GM18519 (cell line): ENCODE data around the gene GFOD1.
"Not testable (repeated sequence)": the region's sequence is repeated elsewhere in the genome, so short reads cannot be mapped to it uniquely, and the experiment has no call there.

ENCODE experiments used
- ATAC-seq: cut with Tn5 transposase; IDR thresholded peaks from one replicate; pipeline ENCODE4 v1.9.1; 2021; ENCODE audit warnings: mild to moderate bottlenecking, moderate library complexity; ENCODE audit not compliant: unreplicated experiment, low FRiP score

GFOD1 gene

DNA sequence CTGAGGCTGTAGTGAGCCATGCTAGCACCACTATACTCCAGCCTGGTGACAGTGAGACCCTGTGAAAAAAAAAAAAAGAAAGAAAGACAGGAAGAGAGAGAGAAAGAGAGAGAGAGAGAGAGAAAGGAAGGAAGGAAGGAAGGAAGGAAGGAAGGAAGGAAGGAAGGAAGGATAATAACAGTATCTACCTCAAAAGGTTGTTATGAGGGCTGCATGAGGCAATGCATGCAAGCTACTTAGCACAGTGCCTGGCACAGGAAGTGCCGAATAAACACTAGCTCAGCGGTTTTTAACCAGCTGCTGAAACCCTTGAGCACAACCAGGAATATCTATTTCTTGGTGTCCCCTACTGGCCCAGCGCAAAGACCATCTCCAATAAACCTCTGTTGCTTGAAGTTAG is 96.7 kb downstream of the GFOD1 start:
- ATAC-seq: no peak

DNA sequence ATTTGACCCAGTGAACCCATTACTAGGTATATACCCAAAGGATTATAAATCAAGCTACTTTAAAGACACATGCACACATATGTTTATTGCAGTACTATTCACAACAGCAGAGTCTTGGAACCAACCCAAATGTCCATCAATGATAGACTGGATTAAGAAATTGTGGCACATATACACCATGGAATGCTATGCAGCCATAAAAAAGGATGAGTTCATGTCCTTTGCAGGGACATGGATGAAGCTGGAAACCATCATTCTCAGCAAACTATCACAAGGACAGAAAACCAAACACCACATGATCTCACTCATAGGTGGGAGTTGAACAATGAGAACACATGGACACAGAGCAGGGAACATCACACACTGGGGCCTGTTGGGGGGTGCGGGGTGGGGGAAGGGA is 98.2 kb downstream of the GFOD1 start:
- ATAC-seq: not testable (repeated sequence)

DNA sequence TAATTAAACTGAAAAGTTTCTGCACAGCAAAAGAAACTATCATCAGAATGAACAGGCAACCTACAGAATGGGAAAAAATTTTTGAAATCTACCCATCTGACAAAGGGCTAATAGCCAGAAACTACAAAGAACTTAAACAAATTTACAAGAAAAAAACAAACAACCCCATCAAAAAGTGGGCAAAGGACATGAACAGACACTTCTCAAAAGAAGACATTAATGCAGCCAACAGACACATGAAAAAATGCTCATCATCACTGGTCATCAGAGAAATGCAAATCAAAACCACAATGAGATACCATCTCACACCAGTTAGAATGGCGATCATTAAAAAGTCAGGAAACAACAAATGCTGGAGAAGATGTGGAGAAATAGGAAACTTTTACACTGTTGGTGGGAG is 98.6 kb downstream of the GFOD1 start:
- not testable (repeated sequence) for ATAC-seq

DNA sequence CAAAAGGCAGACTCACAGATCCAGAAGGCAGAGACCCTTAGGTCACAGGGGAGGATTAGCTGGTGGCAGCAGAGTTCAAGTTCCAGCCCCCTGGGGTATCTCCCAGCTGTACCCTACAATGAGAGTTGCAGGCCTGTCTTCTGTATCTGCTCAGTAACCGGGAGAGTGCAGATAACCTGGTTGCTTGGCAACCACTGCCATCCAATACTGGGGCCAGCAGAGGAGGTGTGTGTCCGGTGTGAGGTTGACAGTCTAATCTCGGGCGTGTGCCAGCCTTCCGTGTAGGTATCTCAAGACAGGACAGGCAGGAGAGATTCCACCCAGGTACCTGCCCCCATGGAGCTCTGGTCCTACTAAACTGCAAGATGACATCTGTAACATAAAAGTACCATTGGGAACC is 102.4 kb downstream of the GFOD1 start:
- ATAC-seq: no peak

DNA sequence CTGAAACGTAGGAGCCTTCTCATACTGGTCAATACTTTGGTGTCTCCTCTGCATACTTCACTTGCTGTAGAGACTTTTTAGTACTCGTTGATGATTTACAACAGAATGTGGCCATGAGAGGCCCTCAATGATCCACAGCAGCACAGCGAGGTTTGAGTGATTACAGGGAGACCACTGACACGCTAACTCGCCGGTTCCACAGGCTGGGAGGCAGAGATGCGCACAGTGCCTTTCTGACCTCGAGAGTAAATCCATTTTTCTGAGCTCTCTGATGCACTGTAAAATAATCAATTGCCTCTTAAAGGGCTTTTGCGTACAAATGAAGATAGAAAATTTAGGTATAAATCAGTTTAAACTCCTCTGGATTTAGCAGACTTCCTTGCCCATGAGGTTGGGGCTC is 102.9 kb downstream of the GFOD1 start:
- no peak for ATAC-seq

DNA sequence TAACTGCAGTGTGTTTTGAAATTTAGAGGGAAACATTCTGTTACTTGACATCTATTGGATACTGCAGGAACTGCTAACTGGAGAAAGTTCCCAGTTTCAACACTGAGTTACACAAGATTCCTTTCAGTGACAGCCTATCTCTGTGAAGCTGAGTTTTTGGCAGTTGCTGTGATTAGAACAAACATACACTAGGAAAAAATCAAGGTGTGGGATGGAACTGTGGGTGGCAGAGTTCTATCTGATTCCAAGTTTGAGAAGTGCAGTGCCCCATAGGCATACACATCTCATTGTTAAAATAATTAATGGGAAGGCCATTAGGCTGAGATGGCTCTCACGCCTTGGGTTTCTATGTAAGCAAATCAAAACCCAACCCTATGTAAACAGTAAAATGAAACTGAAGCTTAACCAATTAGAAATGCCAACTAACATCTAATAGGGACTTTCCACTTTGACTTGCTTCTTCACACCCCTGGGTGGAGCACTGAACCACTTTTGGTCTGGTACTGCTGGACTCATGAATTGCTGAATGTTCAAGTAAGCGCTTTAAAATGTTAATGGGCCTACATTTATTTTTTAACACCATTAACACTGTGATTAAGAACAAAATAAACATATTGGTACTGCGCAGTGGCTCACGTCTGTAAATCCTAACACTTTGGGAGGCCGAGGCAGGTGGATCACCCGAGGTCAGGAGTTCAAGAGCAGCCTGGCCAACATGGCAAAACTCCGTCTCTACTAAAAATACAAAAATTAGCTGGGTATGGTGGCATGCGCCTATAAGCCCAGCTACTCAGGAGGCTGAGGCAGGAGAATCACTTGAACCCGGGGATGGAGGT is 103.9 kb downstream of the GFOD1 start:
- ATAC-seq: peak; percentile 88

DNA sequence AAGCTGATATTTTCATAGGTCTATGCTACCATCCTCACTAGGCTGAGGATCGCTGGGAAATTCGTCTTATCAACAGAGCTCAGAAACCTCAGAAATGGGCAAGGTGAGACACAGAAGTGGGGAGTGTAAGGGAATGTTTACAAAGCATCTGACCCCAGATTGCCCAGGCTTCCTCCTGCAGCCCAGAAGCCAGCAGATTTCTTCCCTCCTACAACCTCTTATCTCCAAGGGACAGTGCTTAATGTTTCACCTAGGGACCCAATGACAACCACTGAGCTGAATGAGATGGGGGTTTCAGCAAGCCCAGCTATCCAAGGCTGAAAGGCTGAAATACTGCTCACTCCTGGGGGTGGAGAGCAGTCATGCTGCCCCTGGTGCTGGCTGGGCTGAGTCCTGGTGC is 106.6 kb downstream of the GFOD1 start:
- ATAC-seq: no peak

DNA sequence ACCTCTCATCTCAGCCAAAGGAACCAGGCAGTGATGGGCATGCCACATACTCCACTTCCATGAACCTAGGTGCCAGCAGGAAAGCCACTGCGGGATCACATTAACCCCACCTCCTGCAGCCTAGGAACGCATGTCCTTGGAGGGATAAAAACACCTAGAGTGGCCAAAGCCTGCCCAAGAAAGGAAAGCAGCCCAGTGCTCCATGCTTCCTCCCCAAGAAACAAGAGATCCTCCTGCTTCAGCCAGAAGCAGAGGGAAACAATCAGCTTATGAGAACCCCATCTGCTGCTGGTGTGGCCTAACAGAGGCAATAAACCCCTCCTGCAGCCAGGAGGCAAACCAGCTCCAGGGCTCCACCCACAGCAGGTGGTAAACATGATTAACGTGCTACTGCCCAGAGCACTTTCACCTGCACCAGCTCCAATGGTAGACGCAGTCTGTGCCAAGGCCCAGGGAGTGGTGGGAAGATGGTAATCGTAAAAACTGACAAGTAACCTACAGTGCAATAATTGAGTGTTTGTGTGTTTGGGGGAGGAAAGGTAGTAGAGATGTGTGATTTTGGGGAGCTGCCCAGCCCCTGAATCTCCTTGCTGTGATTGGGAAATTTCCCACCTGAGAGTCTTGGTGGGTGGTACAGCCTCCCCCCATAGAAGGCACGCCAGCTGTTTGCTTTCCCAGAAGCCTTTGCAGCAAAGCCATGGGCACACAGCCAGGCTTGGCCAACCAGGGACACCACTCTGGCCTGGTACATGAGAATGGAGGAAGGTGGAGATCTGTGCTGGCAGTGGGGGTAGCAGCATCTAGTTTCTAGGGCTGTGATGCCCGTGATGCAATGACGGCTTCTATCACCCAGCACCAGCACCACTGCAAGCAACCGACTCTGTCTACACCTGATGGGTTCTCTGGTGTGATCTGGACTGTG is 108.5 kb downstream of the GFOD1 start:
- no peak for ATAC-seq

DNA sequence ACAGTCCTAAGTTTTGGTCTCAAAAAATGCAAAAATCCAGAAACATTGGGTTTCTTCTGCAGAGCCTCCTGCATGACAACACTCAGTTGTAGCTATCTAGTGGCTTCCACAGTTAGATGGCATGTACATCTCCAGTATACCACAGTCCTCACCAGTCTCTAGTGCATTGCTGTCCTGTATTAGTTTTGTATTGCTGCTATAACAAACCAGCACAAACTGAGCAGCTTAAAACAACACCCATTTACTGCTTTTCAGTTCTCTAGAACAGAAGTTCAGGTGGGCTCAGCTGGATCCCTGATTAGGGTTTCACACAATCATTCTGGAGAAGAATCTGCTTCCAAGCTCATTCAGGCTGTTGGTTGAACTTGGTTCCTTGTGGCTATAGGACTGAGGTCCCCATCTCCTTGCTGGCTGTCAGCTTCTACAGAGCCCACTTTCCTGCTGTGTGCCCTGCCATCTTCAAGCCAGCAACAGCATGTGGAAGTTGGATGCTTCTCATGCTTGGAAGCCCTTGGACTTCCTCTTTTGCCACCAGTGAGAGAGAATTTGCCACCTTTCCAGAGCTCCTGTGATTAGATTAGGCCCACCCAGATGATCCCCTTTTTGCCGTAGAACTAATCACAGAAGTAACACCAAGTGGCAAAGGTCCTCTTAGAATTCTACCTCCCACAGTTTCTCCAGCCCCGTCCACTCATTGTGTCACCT is 110.2 kb downstream of the GFOD1 start:
- no peak for ATAC-seq

DNA sequence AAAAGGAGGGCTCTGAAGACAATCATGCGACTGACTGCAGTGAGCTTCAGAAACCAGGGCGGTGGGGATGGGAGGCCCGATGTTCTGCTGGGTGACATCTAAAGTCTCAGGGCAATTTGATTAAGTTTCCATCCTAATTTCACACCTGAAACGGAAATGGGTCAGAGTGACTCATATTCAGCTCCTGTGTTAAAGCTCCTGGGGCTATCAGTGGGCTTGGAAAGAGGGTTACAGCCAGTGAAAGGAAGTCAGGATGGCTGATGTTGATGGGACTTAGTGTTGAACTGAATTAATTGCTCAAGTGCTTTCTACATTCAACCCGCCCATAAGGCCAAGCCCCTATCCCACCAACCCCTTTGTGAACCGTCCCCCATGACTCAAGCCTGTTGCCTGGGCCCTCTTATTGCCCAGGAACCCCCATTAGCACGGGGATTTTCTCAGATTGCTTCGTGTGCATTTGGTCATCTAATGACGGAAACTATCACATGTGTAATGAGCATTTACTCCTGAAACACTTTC is 112.0 kb downstream of the GFOD1 start:
- no peak for ATAC-seq

DNA sequence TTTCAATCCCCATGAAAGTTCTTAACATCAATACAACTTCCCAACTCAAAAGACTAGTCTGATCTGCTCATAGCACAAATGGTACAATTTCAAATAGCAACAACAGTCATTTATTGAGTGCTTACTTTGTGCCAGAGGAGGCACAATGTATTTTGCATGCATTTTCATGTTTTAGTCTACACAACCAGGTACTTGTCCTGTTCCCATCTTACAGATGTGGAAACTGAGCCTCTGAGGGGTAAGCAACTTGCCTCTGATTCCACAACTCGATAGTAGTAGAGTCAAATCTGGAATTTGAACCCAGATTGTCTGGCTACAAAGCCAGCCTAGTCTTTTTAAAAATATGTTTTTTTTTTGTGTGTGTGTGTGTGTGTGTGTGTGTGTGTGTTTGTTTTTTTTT is 113.5 kb downstream of the GFOD1 start:
- ATAC-seq: no peak

DNA sequence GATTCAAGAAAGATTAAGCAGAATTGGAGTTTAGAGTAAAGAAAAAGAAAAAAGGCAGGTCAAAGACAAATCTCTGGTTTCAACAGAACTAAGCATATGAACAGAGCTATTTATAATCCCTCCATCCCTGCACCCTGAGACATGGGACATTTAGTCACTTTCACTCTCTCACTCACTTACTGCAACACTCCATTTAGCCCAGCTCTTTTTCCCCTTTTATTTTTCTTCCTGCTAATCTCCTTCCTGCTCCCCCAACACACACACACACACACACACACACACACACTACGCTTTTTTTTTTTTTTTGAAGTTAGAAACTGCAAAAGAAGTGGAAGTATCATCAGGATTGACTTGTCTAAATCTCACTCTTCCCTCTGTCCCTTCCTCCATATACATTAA is 113.9 kb downstream of the GFOD1 start:
- ATAC-seq: no peak

DNA sequence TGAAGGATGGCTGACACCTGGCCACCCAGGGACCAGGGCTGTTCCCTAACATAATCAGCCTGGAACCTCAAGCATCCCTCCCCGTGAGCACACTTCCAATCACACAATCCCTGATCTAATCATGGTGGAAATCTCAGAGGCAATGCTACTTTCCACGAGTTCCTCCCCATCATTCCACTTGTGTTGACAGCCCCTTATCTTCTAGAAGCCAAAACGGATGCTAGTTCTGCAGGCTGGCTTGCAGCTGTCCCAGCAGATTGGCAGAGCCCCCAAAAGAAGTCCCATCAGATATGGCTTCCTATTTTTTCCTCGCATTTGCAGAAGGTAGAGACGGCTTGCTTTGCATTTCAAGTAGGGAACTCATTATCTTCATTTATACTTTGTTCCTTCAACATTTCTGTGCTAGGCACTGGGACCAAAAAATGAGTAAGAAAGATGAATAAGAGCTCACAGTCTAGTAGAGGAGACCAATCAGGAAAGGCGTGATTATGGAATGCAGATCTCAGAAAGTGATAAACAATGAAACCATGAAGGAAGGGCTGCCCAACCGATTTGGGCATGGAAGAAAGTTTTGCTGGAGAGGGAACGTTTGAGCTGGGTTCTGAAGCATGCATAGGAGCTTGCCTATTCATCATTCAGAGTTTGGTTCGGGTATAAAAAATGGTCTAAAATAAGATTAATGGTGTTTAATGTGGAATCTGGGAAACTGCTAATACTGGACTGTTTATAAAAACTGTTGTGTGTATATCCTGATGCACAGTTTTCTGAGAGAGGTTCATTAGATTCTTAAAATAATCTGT is 114.5 kb downstream of the GFOD1 start:
- ATAC-seq: no peak

DNA sequence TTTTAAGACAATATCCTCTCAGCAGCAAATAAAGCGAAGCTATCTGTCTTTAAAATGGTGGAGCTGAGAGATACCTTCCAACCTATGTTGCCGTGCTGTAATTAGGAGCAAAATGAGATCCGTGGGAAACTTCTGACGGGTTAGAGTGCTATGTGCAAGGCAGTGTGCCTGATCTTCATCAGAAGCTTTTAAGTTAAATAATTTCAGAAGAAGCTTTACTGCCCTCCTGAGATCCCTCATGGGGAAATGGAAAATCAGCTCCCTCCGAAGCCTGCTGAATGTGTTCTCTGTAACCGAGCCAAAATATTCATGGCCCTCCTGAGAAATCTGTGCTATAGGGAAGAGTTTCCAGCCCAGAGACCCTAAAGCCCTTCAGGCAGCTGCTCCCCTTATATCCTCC is 115.3 kb downstream of the GFOD1 start:
- ATAC-seq: no peak

DNA sequence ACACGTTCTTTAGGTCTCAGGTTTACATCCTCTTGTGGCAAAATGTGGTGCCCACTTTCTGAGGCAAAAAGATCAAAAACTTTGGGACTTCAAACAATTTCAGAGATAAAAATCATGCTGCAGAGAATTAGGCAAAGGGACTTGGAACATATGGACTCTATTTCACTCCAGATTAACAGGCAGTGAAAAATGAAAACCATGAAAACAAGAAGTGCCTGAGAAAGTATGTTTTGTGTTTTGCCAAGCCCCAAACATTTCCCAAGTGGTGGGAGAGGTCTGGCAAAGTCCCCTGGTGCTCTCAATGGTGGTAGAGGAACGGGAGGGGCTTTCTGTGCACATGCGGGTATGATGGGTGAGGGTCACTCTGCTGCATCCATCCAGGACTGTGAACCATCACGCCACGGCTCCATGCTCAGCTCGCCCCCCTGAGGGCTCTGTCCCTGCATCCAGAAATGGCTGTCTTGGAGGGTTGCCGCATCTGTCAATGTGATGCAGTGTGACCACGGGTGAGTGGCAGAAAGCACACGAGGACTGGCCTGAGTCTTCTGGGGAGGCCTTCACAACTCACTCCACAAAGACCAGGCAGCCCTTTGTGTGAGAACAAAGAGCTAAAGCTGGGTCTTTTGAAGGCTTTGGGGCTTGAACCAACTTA is 115.9 kb downstream of the GFOD1 start:
- no peak for ATAC-seq

DNA sequence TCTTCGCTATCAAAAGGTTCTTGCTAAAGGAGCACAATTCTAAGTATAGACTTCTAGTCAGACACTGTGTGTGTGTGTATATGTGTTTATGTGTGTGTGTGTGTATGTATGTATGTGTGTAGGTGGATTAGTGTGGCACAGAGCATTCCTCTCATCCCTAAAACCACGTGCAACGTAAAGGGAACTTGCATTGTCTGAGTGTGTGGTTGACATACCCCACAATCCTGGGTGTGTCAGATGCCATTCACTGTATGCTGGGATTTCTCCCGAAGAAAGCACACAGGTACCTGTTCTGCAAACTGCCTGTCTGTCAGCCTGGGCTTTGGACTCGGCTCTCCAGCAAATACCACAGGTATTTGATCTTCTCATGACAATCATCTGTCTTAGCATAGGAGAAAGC is 116.8 kb downstream of the GFOD1 start:
- no peak for ATAC-seq

DNA sequence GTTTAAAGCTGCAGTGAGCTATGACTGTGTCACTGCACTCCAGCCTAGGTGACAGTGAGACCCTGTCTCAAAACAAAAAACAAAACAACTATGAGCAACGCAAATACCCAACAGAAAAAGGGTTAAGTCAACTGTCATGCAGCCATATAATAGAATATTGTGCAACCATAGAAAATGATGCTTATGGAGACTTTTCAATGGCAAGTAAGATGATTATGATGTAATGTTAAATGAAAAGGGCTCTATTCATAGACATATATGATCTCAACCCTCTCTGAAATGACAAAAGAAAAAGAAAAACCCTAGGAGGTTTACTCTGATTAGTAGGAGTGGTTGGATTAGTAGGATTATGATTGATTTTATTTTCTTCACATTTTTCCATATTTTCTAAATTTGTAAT is 117.8 kb downstream of the GFOD1 start:
- no peak for ATAC-seq

DNA sequence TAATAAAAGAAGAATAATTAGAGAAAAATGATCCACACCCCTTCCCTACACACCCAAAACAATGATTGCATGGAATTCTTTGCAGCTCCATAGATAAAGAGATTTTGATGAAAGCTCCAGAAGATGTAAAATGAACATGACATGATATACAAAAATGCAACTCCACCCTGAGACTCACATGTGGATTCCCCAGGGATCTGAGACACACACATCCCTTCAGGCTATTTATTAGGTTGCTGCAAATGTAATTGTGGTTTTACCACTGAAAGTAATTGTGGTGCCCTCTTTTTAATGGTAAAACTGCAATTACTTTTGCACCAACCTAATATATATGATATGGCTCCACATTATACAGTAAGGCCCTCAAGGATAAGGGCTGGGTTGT is 118.7 kb downstream of the GFOD1 start:
- ATAC-seq: no peak

DNA sequence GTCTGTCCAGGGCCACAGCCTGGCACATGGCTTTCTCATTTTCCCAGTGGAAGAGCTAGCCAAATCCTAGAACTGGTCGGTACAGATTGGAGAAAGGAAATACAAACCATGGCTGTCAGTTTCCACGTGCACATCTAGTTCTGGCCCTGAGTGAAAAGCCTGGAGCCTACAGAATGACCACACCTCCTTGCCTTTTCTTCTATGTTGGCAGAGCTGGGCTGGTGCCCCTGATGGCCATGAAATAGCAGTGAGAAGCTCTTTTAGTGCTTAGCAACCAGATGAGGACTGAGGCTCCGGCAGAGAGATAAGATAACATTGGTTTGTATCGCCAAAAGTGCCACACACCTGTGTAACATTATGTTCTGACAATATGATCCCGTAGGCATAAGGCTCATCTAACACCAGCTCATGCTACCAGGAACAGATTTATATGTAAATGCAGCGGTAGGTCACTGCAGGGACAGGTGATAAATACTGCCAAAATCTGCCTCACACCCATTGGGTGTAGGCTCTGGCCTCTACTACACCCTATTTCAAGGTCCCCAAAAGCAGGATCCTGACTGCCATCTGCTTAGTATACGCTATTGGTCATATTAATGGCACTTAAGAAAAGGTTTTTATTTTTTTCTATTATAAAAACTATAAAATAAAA is 119.2 kb downstream of the GFOD1 start:
- ATAC-seq: no peak
